ES-I3 (cell line): ENCODE data around the gene BAZ1B.

ENCODE experiments used
- H3K36me3 ChIP-seq: 2 replicates; pipeline ENCODE4 v1.6.1; 2013; ENCODE audit warnings: mild to moderate bottlenecking, low read length, control low read depth, moderate library complexity; ENCODE audit not compliant: insufficient read depth
- H3K4me1 ChIP-seq: 2 replicates; pipeline ENCODE4 v1.6.1; 2013; ENCODE audit warnings: mild to moderate bottlenecking, control low read depth, low read length; ENCODE audit not compliant: insufficient read depth
- H3K9ac ChIP-seq: 2 replicates; pipeline ENCODE4 v1.6.1; 2013; ENCODE audit warnings: low read depth, mild to moderate bottlenecking, low read length, moderate library complexity
- H3K9me3 ChIP-seq: 2 replicates; pipeline ENCODE4 v1.6.1; 2013; ENCODE audit warnings: mild to moderate bottlenecking, low read length, moderate library complexity; ENCODE audit not compliant: control insufficient read depth, insufficient read depth

BAZ1B gene

DNA sequence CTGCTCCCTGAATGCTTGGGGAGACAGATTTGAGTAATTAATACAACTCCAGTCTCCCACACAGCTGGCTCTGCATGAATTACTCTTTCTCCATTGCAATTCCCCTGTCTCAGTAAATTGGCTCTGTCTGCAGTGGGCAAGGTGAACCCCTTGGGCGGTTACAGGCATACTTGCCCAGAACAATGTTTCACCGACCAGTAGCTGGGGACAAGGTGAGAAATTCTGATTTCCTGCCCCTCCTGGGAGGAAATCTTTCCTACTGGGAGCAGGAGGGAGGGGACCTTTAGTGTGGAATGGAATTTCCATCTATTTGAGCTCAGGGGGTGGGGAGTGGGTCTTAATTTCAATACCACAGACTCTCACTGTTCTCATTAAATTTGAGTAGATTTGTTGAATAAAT is 130.7 kb downstream of the BAZ1B start:
- Histone ChIP-seq H3K36me3 (no peaks in the 10 kb centered on the region), H3K9ac (no peak overlapping the region), H3K9me3 (peaks cover 7% of the 10 kb centered on the region; the same call in 1 of the 2 replicates), H3K4me1 (no peaks in the 10 kb centered on the region; the same call in 1 of the 2 replicates)
